AG10803 (cell line): Measurements from ENCODE around the gene HP1BP3.

Experiments used
- DNase-seq: peaks from one replicate; pipeline ENCODE4 v3.0.0; 2010; ENCODE audit warnings: low read depth
- H3K4me3 ChIP-seq: 2 replicates; pipeline ENCODE4 v1.5.1; 2011; ENCODE audit warnings: mild to moderate bottlenecking, low read length, control low read depth
- CTCF ChIP-seq: conservative IDR thresholded peaks from 2 replicates; pipeline ENCODE4 v1.5.1; 2011; ENCODE audit warnings: mild to moderate bottlenecking, low read length, control low read depth, inconsistent platforms

HP1BP3 gene

DNA sequence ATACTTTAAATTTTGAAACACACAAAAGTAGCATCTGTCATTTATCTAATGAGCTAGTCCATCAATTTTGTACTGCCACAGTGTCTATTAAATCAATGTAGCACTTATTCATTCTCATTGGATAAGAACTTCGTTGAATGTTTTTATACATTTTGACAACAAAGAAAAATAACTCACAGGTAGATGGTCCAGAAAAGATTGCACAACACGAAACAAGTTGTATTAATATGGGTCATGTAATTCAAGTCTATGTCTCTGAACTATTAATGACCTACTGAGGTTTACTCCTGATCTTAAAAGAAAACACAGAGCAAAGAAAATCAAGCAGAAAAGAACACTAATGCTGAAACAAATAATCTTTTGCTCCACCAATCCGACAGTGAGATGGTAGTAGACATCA is 15.3 kb downstream of the HP1BP3 start:
- TF ChIP-seq CTCF = no peak
- no peak overlapping the region for H3K4me3 ChIP-seq
- DNase-seq = no peak

GRCh38 chr1:20770314-20771087 is 16.6 kb downstream of the HP1BP3 start:
- TF ChIP-seq CTCF = no peak
- no peak for DNase-seq
- H3K4me3 ChIP-seq = no peak overlapping the region

DNA sequence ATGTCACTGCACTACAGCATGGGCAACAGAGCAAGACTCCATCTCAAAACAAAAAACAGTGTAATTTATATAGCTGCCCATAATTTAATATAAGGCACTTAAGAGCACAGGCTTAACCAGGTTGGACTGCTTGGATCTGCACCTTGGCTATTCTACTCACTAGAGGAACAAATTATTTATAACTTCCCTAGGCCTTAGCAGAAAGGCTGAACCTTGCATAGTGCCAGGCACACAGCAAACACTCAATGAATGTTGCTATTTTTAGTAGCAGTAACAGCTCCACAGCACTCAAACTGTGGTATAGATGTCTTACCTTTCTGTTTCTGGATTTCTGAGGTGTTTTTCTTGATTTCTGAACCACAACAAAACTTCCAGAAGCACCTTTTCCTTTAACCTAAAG is 19.8 kb downstream of the HP1BP3 start:
- H3K4me3 ChIP-seq = no peak overlapping the region
- no peak for DNase-seq
- no peak for TF ChIP-seq CTCF

- TF ChIP-seq CTCF = no peak
- DNase-seq = no peak
Observed at GRCh38 chr1:20763417-20763816, 23.7 kb downstream of the HP1BP3 start.

GRCh38 chr1:20760322-20760721 is 26.8 kb downstream of the HP1BP3 start:
- no peak for DNase-seq
- no peak for TF ChIP-seq CTCF

More at GRCh38 chr1:20763417-20763816, 23.7 kb downstream of the HP1BP3 start:
- H3K4me3 ChIP-seq = no peak overlapping the region

GRCh38 chr1:20753589-20753988 is 33.5 kb downstream of the HP1BP3 start:
- TF ChIP-seq CTCF = no peak
- DNase-seq = peak; percentile 18
- no peak overlapping the region for H3K4me3 ChIP-seq

More at GRCh38 chr1:20760322-20760721, 26.8 kb downstream of the HP1BP3 start:
- no peak overlapping the region for H3K4me3 ChIP-seq

DNA sequence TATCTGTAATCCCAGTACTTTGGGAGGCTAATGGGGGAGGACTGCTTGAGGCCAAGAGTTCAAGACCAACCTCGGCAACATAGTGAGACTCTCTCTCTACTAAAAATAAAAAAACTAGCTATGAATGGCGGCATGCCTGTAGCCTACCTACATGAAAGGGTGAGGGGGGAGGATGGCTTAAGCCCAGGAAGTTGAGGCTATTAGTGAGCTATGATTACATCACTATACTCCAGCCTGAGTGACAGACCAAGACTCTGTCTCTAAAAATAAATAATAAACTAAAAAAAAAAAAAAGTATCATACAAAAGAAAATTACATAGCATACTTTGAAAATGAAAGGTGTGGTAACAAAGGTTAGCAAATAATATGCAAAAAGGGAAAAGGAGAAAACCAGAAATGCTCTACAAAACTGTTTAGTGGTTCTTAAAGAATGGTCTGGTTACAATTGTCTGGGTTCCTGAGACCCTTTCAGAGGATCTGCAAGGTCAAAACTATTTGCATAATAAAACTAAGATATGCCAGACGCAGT is 35.6 kb downstream of the HP1BP3 start:
- TF ChIP-seq CTCF = no peak
- H3K4me3 ChIP-seq = no peak overlapping the region
- no peak for DNase-seq
